ENCODE data around the gene MACROD2. TPM values are rescaled to one million over a fixed set of nuclear protein-coding genes. Genes with fewer than 3 reads are reported as not detected.

Gene MACROD2
- total RNA-seq, 1 experiment from 2014 or later: 1.6 TPM

DNA sequence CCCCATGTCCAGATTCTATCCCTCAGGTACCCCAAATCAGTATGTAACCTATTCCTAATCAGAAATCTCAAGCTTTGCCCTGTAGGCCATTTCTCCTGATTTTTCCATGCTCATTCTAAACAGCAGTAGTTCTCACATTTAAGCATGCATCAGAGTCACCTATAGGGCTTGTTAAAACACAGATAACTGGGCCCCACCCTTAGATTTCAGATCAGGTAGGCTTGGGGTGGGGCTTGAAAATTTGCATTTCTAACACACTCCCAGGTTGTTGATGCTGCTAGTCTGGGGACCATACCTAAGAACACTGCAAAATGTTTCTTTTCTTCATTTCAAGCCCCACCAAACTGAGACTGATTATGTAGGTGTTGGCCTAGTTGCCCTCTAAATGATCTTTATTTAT is 963.3 kb downstream of the MACROD2 start:
- Histone ChIP-seq H2BK20ac (ENCODE audit: low read depth, low read length, poor library complexity, severe bottlenecking) (no peak overlapping the region), H3K14ac (ENCODE audit: insufficient read depth, low read length) (no peak overlapping the region), H2BK5ac (ENCODE audit: insufficient read length, low read length) (no peak overlapping the region), H3K27me3 (ENCODE audit: insufficient read depth, low read length) (no peaks in the 10 kb centered on the region), H3K18ac (ENCODE audit: insufficient read length, low read depth, low read length) (no peak overlapping the region), H3K56ac (ENCODE audit: insufficient read length, low read depth, low read length) (no peak overlapping the region), H3K4me2 (ENCODE audit: insufficient read depth, insufficient read length, low read length) (no peak overlapping the region), H4K20me1 (ENCODE audit: control insufficient read depth, insufficient read depth, insufficient read length) (no peaks in the 10 kb centered on the region), H3T11ph (ENCODE audit: low read length) (no peak overlapping the region), H3K9ac (ENCODE audit: extremely low read depth, insufficient read length, low read length) (no peak overlapping the region), H3K4me1 (ENCODE audit: insufficient read depth, low read length) (peaks cover 3% of the 10 kb centered on the region; the same call in 1 of the 2 replicates), H4K5ac (ENCODE audit: insufficient read length, low read depth, low read length) (no peak overlapping the region), H3K79me1 (ENCODE audit: insufficient read depth, low read depth, low read length, poor library complexity, severe bottlenecking) (no peaks in the 10 kb centered on the region), H3K79me2 (ENCODE audit: insufficient read depth, low read length) (no peaks in the 10 kb centered on the region), H4K91ac (ENCODE audit: insufficient read length, low read depth, low read length) (no peak overlapping the region), H3K23ac (ENCODE audit: insufficient read length, low read depth, low read length) (no peak overlapping the region), H3K23me2 (ENCODE audit: insufficient read length, low read depth, low read length, poor library complexity, severe bottlenecking) (no peaks in the 10 kb centered on the region), H3K27ac (ENCODE audit: insufficient read length, low read depth, low read length) (no peak overlapping the region), H3K9me3 (ENCODE audit: control insufficient read depth, low read depth, low read length) (no peaks in the 10 kb centered on the region), H3K4ac (ENCODE audit: low read depth, low read length) (no peak overlapping the region), H4K8ac (replicated peaks; ENCODE audit: insufficient read length, low read depth, low read length) (no peak overlapping the region), H2BK120ac (ENCODE audit: low read depth, low read length, poor library complexity, severe bottlenecking) (no peak overlapping the region), H2AFZ (ENCODE audit: low read length) (no peak overlapping the region), H2BK15ac (ENCODE audit: low read depth, low read length) (no peak overlapping the region), H2BK12ac (ENCODE audit: insufficient read length, low read depth, low read length) (no peak overlapping the region), H2AK5ac (ENCODE audit: insufficient read length, low read length) (no peak overlapping the region)
- no peaks in the 10 kb centered on the region for H3K36me3 Mint-ChIP-seq (ENCODE audit: insufficient read depth in 1 of 3, low read depth in 3 of 3)
- TF ChIP-seq, protein P1, sequence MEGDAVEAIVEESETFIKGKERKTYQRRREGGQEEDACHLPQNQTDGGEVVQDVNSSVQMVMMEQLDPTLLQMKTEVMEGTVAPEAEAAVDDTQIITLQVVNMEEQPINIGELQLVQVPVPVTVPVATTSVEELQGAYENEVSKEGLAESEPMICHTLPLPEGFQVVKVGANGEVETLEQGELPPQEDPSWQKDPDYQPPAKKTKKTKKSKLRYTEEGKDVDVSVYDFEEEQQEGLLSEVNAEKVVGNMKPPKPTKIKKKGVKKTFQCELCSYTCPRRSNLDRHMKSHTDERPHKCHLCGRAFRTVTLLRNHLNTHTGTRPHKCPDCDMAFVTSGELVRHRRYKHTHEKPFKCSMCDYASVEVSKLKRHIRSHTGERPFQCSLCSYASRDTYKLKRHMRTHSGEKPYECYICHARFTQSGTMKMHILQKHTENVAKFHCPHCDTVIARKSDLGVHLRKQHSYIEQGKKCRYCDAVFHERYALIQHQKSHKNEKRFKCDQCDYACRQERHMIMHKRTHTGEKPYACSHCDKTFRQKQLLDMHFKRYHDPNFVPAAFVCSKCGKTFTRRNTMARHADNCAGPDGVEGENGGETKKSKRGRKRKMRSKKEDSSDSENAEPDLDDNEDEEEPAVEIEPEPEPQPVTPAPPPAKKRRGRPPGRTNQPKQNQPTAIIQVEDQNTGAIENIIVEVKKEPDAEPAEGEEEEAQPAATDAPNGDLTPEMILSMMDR (conservative IDR thresholded peaks at IDR 0.05): no peak
- no peaks in the 10 kb centered on the region for H3K9me3 Mint-ChIP-seq
- no peaks in the 10 kb centered on the region for H3K27me3 Mint-ChIP-seq (ENCODE audit: low read depth)
- H3K4me3 Mint-ChIP-seq: no peak overlapping the region
- H3K27ac Mint-ChIP-seq: no peak overlapping the region
- H3K4me1 Mint-ChIP-seq: peaks cover 19 to 24% of the 10 kb centered on the region in 2 experiments
- DNase-seq: no peak

Data from H9 (cell line).